Panc1 (cell line): ENCODE data around the gene TSPAN7. TPM values are rescaled to one million over a fixed set of nuclear protein-coding genes. Genes with fewer than 3 reads are reported as not detected.

Experiments
- ATAC-seq: fragments of 200-7000 bp; cut with Tn5 transposase; 2 replicates; pipeline ENCODE4 v1.9.1; 2020; ENCODE audit warnings: mild to moderate bottlenecking, moderate library complexity
- BruUV-seq: library from RNA; stranded (reverse); fragments of 400-500 nt; replicated peaks from 2 replicates; lab custom pipeline; 2021; lab: Mats Ljungman, UMichigan
- CTCF ChIA-PET: fragments of 300-600 bp; sonication (Branson Sonifier 250); formaldehyde crosslinking; loops from one replicate; lab custom pipeline; 2022; ENCODE audit warnings: antibody characterized with exemption; lab: Charles Lee
- POLR2A ChIA-PET: fragments of 300-600 bp; sonication (Branson Sonifier 250); formaldehyde crosslinking; loops from one replicate; lab custom pipeline; 2022; ENCODE audit warnings: antibody characterized with exemption; lab: Charles Lee
- DNase-seq: peaks from one replicate; pipeline ENCODE4 v3.0.0-alpha.2; 2010; ENCODE audit warnings: low read depth, low spot score
- H3K27ac ChIP-seq: 2 replicates; pipeline ENCODE4 v1.5.1; 2011; ENCODE audit warnings: mild to moderate bottlenecking, low read length, inconsistent platforms
- H3K27me3 ChIP-seq: fragments of 200-500 bp; sonication (Bioruptor generic); 2 replicates; pipeline ENCODE4 v1.6.0; 2014; ENCODE audit warnings: low read length, inconsistent platforms; ENCODE audit not compliant: control insufficient read depth, insufficient read depth
- H3K36me3 ChIP-seq: fragments of 200-500 bp; sonication (Bioruptor generic); 2 replicates; pipeline ENCODE4 v1.5.1; 2014; ENCODE audit warnings: inconsistent platforms, mild to moderate bottlenecking, low read length, moderate library complexity; ENCODE audit not compliant: control insufficient read depth, insufficient read depth
- H3K4me1 ChIP-seq: 2 replicates; pipeline ENCODE4 v1.5.1; 2011; ENCODE audit warnings: inconsistent platforms, mild to moderate bottlenecking, low read length, moderate library complexity; ENCODE audit not compliant: control insufficient read depth, insufficient read depth
- H3K4me3 ChIP-seq, 2 experiments: 2 replicates each; pipeline ENCODE4 v1.5.1; 2011 to 2012; ENCODE audit warnings: low read depth in 2 of 2, low read length in 2 of 2, mild to moderate bottlenecking in 2 of 2, inconsistent platforms in 1 of 2, moderate library complexity in 1 of 2
- H3K9me3 ChIP-seq: fragments of 200-500 bp; sonication (Bioruptor generic); 2 replicates; pipeline ENCODE4 v1.5.1; 2014; ENCODE audit warnings: low read depth, mild to moderate bottlenecking, inconsistent platforms, low read length, moderate library complexity; ENCODE audit not compliant: control insufficient read depth, insufficient read depth
- POLR2AphosphoS5 ChIP-seq: IDR thresholded peaks from 2 replicates; pipeline ENCODE4 v1.6.1; 2012; ENCODE audit warnings: mild to moderate bottlenecking, low read depth, low read length, moderate library complexity
- REST ChIP-seq, 2 experiments: IDR thresholded peaks; 2 replicates each; pipeline ENCODE4 v1.6.1; 2011 to 2012; ENCODE audit warnings: low read depth in 2 of 2, control low read depth in 1 of 2, low read length in 1 of 2, mild to moderate bottlenecking in 1 of 2, moderate library complexity in 1 of 2; ENCODE audit not compliant: insufficient read depth in 1 of 2
- SIN3A ChIP-seq: IDR thresholded peaks from 2 replicates; pipeline ENCODE4 v1.6.1; 2012; ENCODE audit warnings: low read depth, mild to moderate bottlenecking, low read length, moderate library complexity, borderline replicate concordance; ENCODE audit not compliant: insufficient read depth
- TCF7L2 ChIP-seq: IDR thresholded peaks from 2 replicates; pipeline ENCODE4 v1.6.1; 2011; ENCODE audit warnings: mild to moderate bottlenecking, low read depth, low read length, inconsistent platforms
- in situ Hi-C: cut with HindIII; loops from 2 replicates; pipeline ENCODE4 v1.10.0; 2016; ENCODE audit warnings: low sequenced_read_pairs, low pct_unique_long_range_greater_than_20kb
- intact Hi-C: fragments of 100-400 bp; cut with micrococcal nuclease; formaldehyde crosslinking; loops from one replicate; pipeline ENCODE4 v1.10.0; 2022; ENCODE audit not compliant: unreplicated experiment
- total RNA-seq: library from RNA; stranded (reverse); gene quantifications from one replicate; pipeline ENCODE4 v1.2.1, GENCODE V29; 2021; ENCODE audit not compliant: unreplicated experiment
- TF ChIP-seq, protein P1 (sequence below): fragments of 450-650 bp; IDR thresholded peaks from 2 replicates; pipeline ENCODE4 v1.5.1; 2017; ENCODE audit warnings: mild to moderate bottlenecking

Gene TSPAN7
- total RNA-seq, 1 experiment from 2014 or later: 0.13 TPM

DNA sequence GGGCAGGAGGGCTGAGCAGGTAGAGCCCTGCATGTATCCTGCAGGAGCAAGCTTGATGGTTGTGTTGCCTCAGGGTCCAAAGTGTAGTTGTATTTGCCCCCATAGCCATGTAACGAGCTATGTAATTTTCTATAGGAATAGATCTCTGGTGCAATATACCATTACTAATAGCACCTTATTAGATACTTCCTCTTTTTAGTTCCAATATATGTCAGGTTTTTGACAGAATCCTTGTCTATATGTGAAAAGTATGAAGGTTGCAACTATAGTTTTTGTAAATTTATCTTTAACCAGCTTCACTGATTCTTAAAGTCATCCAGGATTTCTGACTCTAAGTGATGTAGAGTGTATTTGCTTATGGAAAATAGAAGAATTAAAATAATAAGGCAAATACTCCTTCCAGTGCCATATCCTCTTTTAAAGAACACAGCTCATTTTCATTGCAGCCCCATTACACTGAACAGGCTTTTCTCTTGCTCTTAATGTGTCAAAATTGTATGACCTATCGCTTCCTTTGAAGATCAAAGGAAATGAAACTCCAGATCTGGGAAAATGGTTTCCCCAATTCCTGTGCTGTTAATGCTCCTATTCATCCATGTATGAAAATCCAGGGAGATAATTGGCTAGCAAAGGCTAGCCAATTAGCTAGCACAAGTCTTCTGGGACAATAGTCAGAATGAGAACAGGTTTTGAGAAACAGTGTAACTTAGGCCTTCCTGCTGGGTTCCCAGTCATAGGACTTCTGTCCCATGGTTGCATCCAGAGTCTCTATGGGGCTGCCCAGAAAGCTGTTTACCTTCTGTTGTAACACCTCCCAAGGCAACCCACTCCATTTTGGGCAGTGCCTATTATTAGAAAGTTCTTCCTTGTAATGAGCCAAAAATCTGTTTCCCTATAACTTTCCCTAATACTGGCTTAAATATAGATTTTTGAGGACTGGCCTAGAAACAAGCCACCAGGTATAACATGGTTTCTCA, 90.6 kb downstream of the TSPAN7 start:
- ATAC-seq (no peak), DNase-seq (no peak)
- no peaks in the 10 kb centered on the region for H3K36me3 ChIP-seq
- in situ Hi-C loops: no loop called here
- H3K4me3 ChIP-seq: no peak overlapping the region
- no TSS peak for BruUV-seq
- CTCF ChIA-PET: no interaction called here
- POLR2A ChIA-PET: no interaction called here
- no peaks in the 10 kb centered on the region for H3K27me3 ChIP-seq
- no peaks in the 10 kb centered on the region for H3K4me1 ChIP-seq
- no peaks in the 10 kb centered on the region for H3K9me3 ChIP-seq
- H3K27ac ChIP-seq: no peak overlapping the region
- no peak for TF ChIP-seq TCF7L2
- TF ChIP-seq REST (IDR thresholded peaks at IDR 0.05; ENCODE audit: insufficient read depth in 1 of 2, low read depth in 2 of 2, low read length in 1 of 2): no peak
- TF ChIP-seq, protein P1, sequence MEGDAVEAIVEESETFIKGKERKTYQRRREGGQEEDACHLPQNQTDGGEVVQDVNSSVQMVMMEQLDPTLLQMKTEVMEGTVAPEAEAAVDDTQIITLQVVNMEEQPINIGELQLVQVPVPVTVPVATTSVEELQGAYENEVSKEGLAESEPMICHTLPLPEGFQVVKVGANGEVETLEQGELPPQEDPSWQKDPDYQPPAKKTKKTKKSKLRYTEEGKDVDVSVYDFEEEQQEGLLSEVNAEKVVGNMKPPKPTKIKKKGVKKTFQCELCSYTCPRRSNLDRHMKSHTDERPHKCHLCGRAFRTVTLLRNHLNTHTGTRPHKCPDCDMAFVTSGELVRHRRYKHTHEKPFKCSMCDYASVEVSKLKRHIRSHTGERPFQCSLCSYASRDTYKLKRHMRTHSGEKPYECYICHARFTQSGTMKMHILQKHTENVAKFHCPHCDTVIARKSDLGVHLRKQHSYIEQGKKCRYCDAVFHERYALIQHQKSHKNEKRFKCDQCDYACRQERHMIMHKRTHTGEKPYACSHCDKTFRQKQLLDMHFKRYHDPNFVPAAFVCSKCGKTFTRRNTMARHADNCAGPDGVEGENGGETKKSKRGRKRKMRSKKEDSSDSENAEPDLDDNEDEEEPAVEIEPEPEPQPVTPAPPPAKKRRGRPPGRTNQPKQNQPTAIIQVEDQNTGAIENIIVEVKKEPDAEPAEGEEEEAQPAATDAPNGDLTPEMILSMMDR: no peak
- no peak for TF ChIP-seq POLR2AphosphoS5
- no peak for TF ChIP-seq SIN3A
- intact Hi-C loops: no loop called here

DNA sequence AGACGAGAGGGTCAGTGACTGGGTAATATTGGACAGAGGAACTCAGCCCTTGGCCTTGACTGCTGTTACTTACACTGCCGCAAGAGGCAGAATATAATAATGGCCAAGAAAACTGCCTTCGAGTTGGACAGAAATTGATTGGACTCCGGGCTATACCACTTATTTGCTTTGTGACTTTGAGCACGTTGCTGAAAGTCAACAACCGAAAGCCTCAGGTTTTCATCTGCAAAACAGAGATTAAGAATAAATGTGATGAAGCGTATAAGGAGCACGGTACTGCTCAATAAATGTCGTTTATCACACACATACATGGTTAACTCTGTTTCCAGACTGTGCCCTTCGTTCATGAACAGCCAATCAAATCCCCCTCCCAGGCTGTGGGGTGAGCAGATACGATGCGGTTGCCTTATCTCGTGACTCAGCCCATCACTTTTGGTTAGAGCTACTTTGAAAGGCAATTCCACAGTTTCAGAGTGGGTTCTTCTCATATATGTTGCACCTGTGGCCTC, 91.6 kb downstream of the TSPAN7 start:
- no peaks in the 10 kb centered on the region for H3K27me3 ChIP-seq
- POLR2A ChIA-PET: no interaction called here

More for the DNA sequence above, 91.6 kb downstream of the TSPAN7 start:
- ATAC-seq (no peak), DNase-seq (no peak)
- Histone ChIP-seq H3K4me1 (no peaks in the 10 kb centered on the region), H3K36me3 (no peaks in the 10 kb centered on the region), H3K27ac (no peak overlapping the region), H3K9me3 (no peaks in the 10 kb centered on the region), H3K4me3 (no peak overlapping the region)
- intact Hi-C loops: no loop called here
- in situ Hi-C loops: no loop called here
- CTCF ChIA-PET: no interaction called here
- TF ChIP-seq SIN3A (no peak), POLR2AphosphoS5 (no peak), TCF7L2 (no peak), REST (IDR thresholded peaks at IDR 0.05; ENCODE audit: insufficient read depth in 1 of 2, low read depth in 2 of 2, low read length in 1 of 2) (no peak)
- TF ChIP-seq, protein P1: no peak
- no TSS peak for BruUV-seq
